ENCODE results near the gene NHERF2.
A peak's percentile ranks its signal among the peaks of the same experiment; 100 is the strongest.

- TF ChIP-seq POU2F2 (IDR thresholded peaks at IDR 0.05; ENCODE audit: low read depth, low read length) (peak; percentile 82), POLR2AphosphoS5 (IDR thresholded peaks at IDR 0.05; ENCODE audit: low read depth, low read length) (no peak), POLR2A (IDR thresholded peaks at IDR 0.05; ENCODE audit: low read depth, low read length) (no peak), SPI1 (IDR thresholded peaks at IDR 0.05; ENCODE audit: low read depth, low read length) (no peak), TAF1 (IDR thresholded peaks at IDR 0.05; ENCODE audit: low read depth, low read length) (no peak), PAX5 (IDR thresholded peaks at IDR 0.05; ENCODE audit: insufficient read depth, low read length, severe bottlenecking) (no peak)
These were observed 35.6 kb upstream of the NHERF2 start for GRCh38 chr16:1991135-1991551.
